Liver (tissue), 9 donors: ENCODE data around the gene CHRDL2. TPM values are rescaled to one million over a fixed set of nuclear protein-coding genes. Genes with fewer than 3 reads are reported as not detected.
"Not testable (repeated sequence)": the region's sequence is repeated elsewhere in the genome, so short reads cannot be mapped to it uniquely, and the experiment has no call there.

Experiments used
- DNase-seq: peaks from one replicate; pipeline ENCODE4 v3.0.0-alpha.2; 2017; ENCODE audit warnings: low spot score
- H3K27ac ChIP-seq, 2 donors: one replicate each; pipeline ENCODE4 v1.7.0; 2013; ENCODE audit warnings: inconsistent platforms in 2 of 2, low read length in 2 of 2, control low read depth in 1 of 2, low read depth in 1 of 2, mild to moderate bottlenecking in 1 of 2
- H3K27me3 ChIP-seq, 4 donors: one replicate each; pipeline versions ENCODE4 v1.6.1 to v1.7.0; 2013; ENCODE audit warnings: low read length in 3 of 4, inconsistent platforms in 1 of 4, mild to moderate bottlenecking in 1 of 4, moderate library complexity in 1 of 4; ENCODE audit not compliant: control insufficient read depth in 4 of 4, insufficient read depth in 4 of 4
- H3K36me3 ChIP-seq, 4 donors: one replicate each; pipeline versions ENCODE4 v1.6.1 to v1.7.0; 2013; ENCODE audit warnings: low read length in 3 of 4, mild to moderate bottlenecking in 3 of 4, low read depth in 1 of 4, moderate library complexity in 1 of 4; ENCODE audit not compliant: control insufficient read depth in 4 of 4, insufficient read depth in 3 of 4
- H3K4me1 ChIP-seq, 4 donors: one replicate each; pipeline versions ENCODE4 v1.6.1 to v1.7.0; 2013; ENCODE audit warnings: low read length in 3 of 4, mild to moderate bottlenecking in 3 of 4, moderate library complexity in 1 of 4; ENCODE audit not compliant: control insufficient read depth in 4 of 4, insufficient read depth in 4 of 4
- H3K4me3 ChIP-seq, 3 donors: one replicate each; pipeline versions ENCODE4 v1.6.1 to v1.7.0; 2013; ENCODE audit warnings: low read length in 3 of 3, control low read depth in 1 of 3, low read depth in 1 of 3, mild to moderate bottlenecking in 1 of 3
- H3K9ac ChIP-seq, 2 donors: one replicate each; pipeline ENCODE4 v1.7.0; 2013; ENCODE audit warnings: low read length in 2 of 2, mild to moderate bottlenecking in 2 of 2, moderate library complexity in 2 of 2, control low read depth in 1 of 2, low read depth in 1 of 2
- H3K9me3 ChIP-seq, 4 donors: one replicate each; pipeline versions ENCODE4 v1.6.1 to v1.7.0; 2013; ENCODE audit warnings: low read length in 3 of 4; ENCODE audit not compliant: control insufficient read depth in 4 of 4
- EGR1 ChIP-seq, 2 donors: IDR thresholded peaks; 2 replicates each; pipeline ENCODE4 v1.6.1; 2016 to 2018; ENCODE audit warnings: antibody characterized with exemption in 2 of 2, low read depth in 2 of 2
- FOXA1 ChIP-seq: IDR thresholded peaks from 2 replicates; pipeline ENCODE4 v1.6.1; 2016; ENCODE audit warnings: antibody characterized with exemption
- FOXA2 ChIP-seq: IDR thresholded peaks from 2 replicates; pipeline ENCODE4 v1.6.1; 2016; ENCODE audit warnings: antibody characterized with exemption
- GABPA ChIP-seq, 2 donors: IDR thresholded peaks in 1 of 2; conservative IDR thresholded peaks in 1 of 2; 2 replicates each; pipeline ENCODE4 v1.6.1; 2016; ENCODE audit warnings: antibody characterized with exemption in 2 of 2, mild to moderate bottlenecking in 1 of 2, moderate library complexity in 1 of 2
- HNF4A ChIP-seq, 2 donors: conservative IDR thresholded peaks; 2 replicates each; pipeline ENCODE4 v1.6.1; 2016; ENCODE audit warnings: antibody characterized with exemption in 2 of 2, mild to moderate bottlenecking in 2 of 2
- HNF4G ChIP-seq: IDR thresholded peaks from 2 replicates; pipeline ENCODE4 v1.6.1; 2016; ENCODE audit warnings: antibody characterized with exemption
- JUND ChIP-seq, 2 donors: IDR thresholded peaks; 2 replicates each; pipeline ENCODE4 v1.6.1; 2016; ENCODE audit warnings: antibody characterized with exemption in 2 of 2
- NR2F2 ChIP-seq: IDR thresholded peaks from 2 replicates; pipeline ENCODE4 v1.6.1; 2016; ENCODE audit warnings: antibody characterized with exemption
- RAD21 ChIP-seq, 2 donors: IDR thresholded peaks; 2 replicates each; pipeline ENCODE4 v1.6.1; 2016; ENCODE audit warnings: antibody characterized with exemption in 2 of 2, mild to moderate bottlenecking in 2 of 2
- RXRA ChIP-seq, 2 donors: IDR thresholded peaks; 2 replicates each; pipeline ENCODE4 v1.6.1; 2017 to 2018; ENCODE audit warnings: antibody characterized with exemption in 2 of 2, mild to moderate bottlenecking in 1 of 2
- SP1 ChIP-seq: IDR thresholded peaks from 2 replicates; pipeline ENCODE4 v1.6.1; 2018; ENCODE audit warnings: antibody characterized with exemption, mild to moderate bottlenecking
- TAF1 ChIP-seq: conservative IDR thresholded peaks from 2 replicates; pipeline ENCODE4 v1.6.1; 2016; ENCODE audit warnings: antibody characterized with exemption, mild to moderate bottlenecking
- YY1 ChIP-seq: IDR thresholded peaks from 2 replicates; pipeline ENCODE4 v1.6.1; 2016; ENCODE audit warnings: antibody characterized with exemption, mild to moderate bottlenecking
- WGBS: extraction: QIAGEN DNeasy Blood & Tissue Kit; methylation state at CpG from one replicate; pipeline ENCODE4 v1.1.7; 2013; 5-methylcytosine and 5-hydroxymethylcytosine counted together
- polyA plus RNA-seq, 2 donors: library from polyadenylated mRNA; stranded (reverse) in 1 of 2; unstranded in 1 of 2; fragments of 200-250 nt in 1 of 2; fragments of >200 nt in 1 of 2; fragmentation: Nextera tagmentation in 1 of 2; extraction: Ambion mirVana in 1 of 2; gene quantifications; one replicate each; pipeline versions ENCODE4 v1.2.1 to v1.2.3, GENCODE V29; 2013 to 2015
- total RNA-seq, 2 donors: library from RNA; depleted of rRNA; stranded (reverse); fragments of >200 nt; gene quantifications; one replicate each; pipeline ENCODE4 v1.2.3, GENCODE V29; 2014
- TF ChIP-seq, protein P1 (sequence below): IDR thresholded peaks from 2 replicates; pipeline ENCODE4 v1.6.1; 2016; ENCODE audit warnings: antibody characterized with exemption
- TF ChIP-seq, protein P2 (sequence below): IDR thresholded peaks from 2 replicates; pipeline ENCODE4 v1.6.1; 2016; ENCODE audit warnings: antibody characterized with exemption, mild to moderate bottlenecking
- TF ChIP-seq, protein P3 (sequence below): IDR thresholded peaks from 2 replicates; pipeline ENCODE4 v1.6.1; 2016; ENCODE audit warnings: antibody characterized with exemption
- TF ChIP-seq, protein P4 (sequence below): fragments of 150-350 bp; IDR thresholded peaks from 2 replicates; pipeline ENCODE4 v1.5.1; 2017; ENCODE audit warnings: improper control_type of control experiment, low read depth, low read length; ENCODE audit not compliant: missing input control
- TF ChIP-seq, protein P5 (sequence below): IDR thresholded peaks from 2 replicates; pipeline ENCODE4 v1.6.1; 2016; ENCODE audit warnings: antibody characterized with exemption
- donor health status: healthy.
- donor health status: healthy.
- donor health status: healthy.
- donor health status: healthy.
- donor health status: healthy.

The CHRDL2 gene
- total and polyA plus RNA-seq, 4 donors: 1.8 to 19.0 (median 15.8) TPM; not detected in 1

DNA sequence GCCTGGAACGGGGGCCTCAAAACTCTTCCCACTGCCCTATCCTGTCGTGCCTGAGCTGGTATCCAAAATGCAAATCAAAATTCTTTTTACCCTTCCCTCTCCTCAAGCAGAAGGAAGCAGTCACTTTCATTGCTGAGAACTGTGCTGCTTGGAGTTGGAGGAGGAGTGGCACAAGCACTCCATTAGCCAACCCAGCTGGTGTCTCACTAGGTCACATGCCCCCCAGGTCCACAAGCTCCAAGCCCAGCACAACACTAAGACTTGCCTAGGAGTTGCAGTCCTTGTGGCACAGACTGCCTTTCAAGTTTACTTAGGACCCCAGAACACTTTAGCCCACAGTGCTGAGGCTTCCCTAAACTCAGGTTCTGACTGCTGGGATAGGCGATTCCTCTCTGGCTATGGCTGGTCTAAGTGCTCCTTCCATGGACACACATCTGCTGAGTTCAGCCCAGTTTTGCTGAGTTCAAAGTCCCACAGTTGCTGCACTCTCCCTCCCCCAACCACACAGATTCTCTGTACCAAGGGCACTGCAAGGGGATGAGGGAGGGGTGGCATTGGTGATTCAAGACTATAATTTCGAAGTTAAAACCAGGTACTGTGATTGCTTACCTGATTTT, 68.6 kb downstream of the CHRDL2 start:
- WGBS: 74% methylated on average over 4 of the region's 4 CpGs
- Histone ChIP-seq H3K27me3 (no peaks in the 10 kb centered on the region), H3K36me3 (no peaks in the 10 kb centered on the region), H3K4me1 (peaks cover 0 to 21% (median 13%) of the 10 kb centered on the region in 4 donors), H3K9ac (no peak overlapping the region), H3K4me3 (no peak overlapping the region), H3K27ac (no peak overlapping the region), H3K9me3 (no peaks in the 10 kb centered on the region)
- TF ChIP-seq, protein P1, sequence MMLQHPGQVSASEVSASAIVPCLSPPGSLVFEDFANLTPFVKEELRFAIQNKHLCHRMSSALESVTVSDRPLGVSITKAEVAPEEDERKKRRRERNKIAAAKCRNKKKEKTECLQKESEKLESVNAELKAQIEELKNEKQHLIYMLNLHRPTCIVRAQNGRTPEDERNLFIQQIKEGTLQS: no peak
- TF ChIP-seq EGR1 (IDR thresholded peaks at IDR 0.05; ENCODE audit: low read depth in 2 of 2): no peak
- peak; percentile 75 to 91 for TF ChIP-seq RXRA (IDR thresholded peaks at IDR 0.05)
- no peak for TF ChIP-seq GABPA (IDR thresholded peaks at IDR 0.05 in 1 of 2, conservative IDR thresholded peaks at IDR 0.05 in 1 of 2)
- TF ChIP-seq JUND (IDR thresholded peaks at IDR 0.05): peak in 1 of 2 donors; percentile 50
- TF ChIP-seq, protein P2, sequence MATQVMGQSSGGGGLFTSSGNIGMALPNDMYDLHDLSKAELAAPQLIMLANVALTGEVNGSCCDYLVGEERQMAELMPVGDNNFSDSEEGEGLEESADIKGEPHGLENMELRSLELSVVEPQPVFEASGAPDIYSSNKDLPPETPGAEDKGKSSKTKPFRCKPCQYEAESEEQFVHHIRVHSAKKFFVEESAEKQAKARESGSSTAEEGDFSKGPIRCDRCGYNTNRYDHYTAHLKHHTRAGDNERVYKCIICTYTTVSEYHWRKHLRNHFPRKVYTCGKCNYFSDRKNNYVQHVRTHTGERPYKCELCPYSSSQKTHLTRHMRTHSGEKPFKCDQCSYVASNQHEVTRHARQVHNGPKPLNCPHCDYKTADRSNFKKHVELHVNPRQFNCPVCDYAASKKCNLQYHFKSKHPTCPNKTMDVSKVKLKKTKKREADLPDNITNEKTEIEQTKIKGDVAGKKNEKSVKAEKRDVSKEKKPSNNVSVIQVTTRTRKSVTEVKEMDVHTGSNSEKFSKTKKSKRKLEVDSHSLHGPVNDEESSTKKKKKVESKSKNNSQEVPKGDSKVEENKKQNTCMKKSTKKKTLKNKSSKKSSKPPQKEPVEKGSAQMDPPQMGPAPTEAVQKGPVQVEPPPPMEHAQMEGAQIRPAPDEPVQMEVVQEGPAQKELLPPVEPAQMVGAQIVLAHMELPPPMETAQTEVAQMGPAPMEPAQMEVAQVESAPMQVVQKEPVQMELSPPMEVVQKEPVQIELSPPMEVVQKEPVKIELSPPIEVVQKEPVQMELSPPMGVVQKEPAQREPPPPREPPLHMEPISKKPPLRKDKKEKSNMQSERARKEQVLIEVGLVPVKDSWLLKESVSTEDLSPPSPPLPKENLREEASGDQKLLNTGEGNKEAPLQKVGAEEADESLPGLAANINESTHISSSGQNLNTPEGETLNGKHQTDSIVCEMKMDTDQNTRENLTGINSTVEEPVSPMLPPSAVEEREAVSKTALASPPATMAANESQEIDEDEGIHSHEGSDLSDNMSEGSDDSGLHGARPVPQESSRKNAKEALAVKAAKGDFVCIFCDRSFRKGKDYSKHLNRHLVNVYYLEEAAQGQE: no peak
- TF ChIP-seq FOXA2: no peak
- peak; percentile 56 for TF ChIP-seq YY1
- no peak for TF ChIP-seq NR2F2
- peak; percentile 92 to 96 for TF ChIP-seq HNF4A (conservative IDR thresholded peaks at IDR 0.05)
- TF ChIP-seq FOXA1: no peak
- TF ChIP-seq RAD21 (IDR thresholded peaks at IDR 0.05): peak; percentile 13 to 42
- TF ChIP-seq TAF1: no peak
- TF ChIP-seq HNF4G: peak; percentile 88
- TF ChIP-seq, protein P3, sequence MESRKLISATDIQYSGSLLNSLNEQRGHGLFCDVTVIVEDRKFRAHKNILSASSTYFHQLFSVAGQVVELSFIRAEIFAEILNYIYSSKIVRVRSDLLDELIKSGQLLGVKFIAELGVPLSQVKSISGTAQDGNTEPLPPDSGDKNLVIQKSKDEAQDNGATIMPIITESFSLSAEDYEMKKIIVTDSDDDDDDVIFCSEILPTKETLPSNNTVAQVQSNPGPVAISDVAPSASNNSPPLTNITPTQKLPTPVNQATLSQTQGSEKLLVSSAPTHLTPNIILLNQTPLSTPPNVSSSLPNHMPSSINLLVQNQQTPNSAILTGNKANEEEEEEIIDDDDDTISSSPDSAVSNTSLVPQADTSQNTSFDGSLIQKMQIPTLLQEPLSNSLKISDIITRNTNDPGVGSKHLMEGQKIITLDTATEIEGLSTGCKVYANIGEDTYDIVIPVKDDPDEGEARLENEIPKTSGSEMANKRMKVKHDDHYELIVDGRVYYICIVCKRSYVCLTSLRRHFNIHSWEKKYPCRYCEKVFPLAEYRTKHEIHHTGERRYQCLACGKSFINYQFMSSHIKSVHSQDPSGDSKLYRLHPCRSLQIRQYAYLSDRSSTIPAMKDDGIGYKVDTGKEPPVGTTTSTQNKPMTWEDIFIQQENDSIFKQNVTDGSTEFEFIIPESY: no peak
- TF ChIP-seq, protein P4, sequence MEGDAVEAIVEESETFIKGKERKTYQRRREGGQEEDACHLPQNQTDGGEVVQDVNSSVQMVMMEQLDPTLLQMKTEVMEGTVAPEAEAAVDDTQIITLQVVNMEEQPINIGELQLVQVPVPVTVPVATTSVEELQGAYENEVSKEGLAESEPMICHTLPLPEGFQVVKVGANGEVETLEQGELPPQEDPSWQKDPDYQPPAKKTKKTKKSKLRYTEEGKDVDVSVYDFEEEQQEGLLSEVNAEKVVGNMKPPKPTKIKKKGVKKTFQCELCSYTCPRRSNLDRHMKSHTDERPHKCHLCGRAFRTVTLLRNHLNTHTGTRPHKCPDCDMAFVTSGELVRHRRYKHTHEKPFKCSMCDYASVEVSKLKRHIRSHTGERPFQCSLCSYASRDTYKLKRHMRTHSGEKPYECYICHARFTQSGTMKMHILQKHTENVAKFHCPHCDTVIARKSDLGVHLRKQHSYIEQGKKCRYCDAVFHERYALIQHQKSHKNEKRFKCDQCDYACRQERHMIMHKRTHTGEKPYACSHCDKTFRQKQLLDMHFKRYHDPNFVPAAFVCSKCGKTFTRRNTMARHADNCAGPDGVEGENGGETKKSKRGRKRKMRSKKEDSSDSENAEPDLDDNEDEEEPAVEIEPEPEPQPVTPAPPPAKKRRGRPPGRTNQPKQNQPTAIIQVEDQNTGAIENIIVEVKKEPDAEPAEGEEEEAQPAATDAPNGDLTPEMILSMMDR: no peak
- TF ChIP-seq SP1: peak; percentile 92
- TF ChIP-seq, protein P5, sequence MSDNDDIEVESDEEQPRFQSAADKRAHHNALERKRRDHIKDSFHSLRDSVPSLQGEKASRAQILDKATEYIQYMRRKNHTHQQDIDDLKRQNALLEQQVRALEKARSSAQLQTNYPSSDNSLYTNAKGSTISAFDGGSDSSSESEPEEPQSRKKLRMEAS: peak; percentile 43
- DNase-seq: no peak

DNA sequence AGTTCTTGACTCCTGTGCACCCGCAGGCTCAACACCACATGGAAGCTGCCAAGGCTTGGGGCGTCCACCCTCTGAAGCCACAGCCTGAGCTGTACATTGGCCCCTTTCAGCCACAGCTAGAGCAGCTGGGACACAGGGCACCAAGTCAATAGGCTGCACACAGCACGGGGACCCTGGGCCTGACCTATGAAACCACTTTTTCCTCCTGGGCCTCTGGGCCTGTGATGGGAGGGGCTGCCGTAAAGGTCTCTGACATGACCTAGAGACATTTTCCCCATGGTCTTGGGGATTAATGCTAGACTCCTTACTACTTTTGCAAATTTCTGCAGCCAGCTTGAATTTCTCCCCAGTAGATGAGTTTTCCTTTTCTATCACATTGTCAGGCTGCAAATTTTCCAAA, 72.1 kb downstream of the CHRDL2 start:
- not testable (repeated sequence) for H3K27me3 ChIP-seq, H3K27ac ChIP-seq, H3K36me3 ChIP-seq, H3K4me3 ChIP-seq, DNase-seq, H3K9me3 ChIP-seq, H3K9ac ChIP-seq
- WGBS: 50% methylated on average over 4 of the region's 4 CpGs
- peaks cover 0 to 22% (median 13%) of the 10 kb centered on the region in 4 donors for H3K4me1 ChIP-seq
